NCI-H1417 treated with DMSO at 0.1 percent for 48 hours (cell line): ENCODE measurements around the gene DDX6.
"Not testable (repeated sequence)": the region's sequence is repeated elsewhere in the genome, so short reads cannot be mapped to it uniquely, and the experiment has no call there.

Experiments used
- DNase-seq: peaks from one replicate; lab custom pipeline; 2025; lab: John Stamatoyannopoulos, UW

Gene DDX6, protein sequence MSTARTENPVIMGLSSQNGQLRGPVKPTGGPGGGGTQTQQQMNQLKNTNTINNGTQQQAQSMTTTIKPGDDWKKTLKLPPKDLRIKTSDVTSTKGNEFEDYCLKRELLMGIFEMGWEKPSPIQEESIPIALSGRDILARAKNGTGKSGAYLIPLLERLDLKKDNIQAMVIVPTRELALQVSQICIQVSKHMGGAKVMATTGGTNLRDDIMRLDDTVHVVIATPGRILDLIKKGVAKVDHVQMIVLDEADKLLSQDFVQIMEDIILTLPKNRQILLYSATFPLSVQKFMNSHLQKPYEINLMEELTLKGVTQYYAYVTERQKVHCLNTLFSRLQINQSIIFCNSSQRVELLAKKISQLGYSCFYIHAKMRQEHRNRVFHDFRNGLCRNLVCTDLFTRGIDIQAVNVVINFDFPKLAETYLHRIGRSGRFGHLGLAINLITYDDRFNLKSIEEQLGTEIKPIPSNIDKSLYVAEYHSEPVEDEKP

DNA sequence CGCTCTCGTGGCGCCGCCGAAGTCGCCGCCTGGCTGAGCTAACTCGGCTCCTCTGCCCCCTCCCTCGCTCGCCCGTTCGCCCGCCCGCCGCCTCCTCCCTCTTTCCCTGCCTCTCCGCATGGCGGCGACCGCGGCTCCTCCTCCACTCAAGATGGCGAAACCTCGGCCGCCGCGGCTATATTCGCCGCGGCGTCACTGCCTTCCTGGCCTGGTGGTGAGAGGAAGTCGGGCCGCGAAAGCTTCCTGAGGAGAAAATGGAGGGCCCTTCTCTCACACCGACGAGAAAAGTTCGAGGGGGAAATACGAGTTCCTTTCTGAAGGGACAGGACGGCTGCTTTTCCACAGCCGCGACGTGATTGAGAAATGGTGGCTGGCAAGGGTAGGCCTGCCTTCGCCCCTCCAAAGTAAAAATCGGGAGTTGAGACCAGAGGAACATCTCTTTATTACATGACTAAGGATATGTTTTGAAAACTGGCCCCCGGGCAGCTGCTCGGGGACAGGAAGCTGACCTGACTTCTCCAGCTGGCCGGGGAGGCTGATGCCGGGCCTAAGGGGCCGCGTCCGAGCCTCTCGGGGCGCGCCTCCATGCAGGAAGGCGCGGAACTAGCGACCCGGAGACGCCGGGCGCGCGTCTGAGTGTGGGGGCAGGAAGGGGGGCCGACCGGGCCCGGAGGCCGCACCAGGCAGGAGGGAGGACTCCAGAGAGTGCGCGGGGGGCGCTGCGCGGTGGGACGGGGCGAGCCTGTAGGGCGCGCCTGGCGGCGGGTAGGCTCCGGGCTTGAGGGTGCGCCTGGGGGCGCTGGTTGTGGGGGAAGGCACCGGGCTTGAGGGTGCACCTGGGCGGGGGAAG is at the start of gene DDX6:
DDX6 (minus strand) TSS at position 54 of the 850 bp plus-strand sequence. CDS start 4,913 bp downstream, outside the sequence.
- DNase-seq: peak; percentile 45

GRCh38 chr11:118838905-118839553 is 48.1 kb upstream of the DDX6 start:
- DNase-seq: no peak

- no peak for DNase-seq
These were observed 46.9 kb upstream of the DDX6 start for GRCh38 chr11:118837868-118838267.

DNA sequence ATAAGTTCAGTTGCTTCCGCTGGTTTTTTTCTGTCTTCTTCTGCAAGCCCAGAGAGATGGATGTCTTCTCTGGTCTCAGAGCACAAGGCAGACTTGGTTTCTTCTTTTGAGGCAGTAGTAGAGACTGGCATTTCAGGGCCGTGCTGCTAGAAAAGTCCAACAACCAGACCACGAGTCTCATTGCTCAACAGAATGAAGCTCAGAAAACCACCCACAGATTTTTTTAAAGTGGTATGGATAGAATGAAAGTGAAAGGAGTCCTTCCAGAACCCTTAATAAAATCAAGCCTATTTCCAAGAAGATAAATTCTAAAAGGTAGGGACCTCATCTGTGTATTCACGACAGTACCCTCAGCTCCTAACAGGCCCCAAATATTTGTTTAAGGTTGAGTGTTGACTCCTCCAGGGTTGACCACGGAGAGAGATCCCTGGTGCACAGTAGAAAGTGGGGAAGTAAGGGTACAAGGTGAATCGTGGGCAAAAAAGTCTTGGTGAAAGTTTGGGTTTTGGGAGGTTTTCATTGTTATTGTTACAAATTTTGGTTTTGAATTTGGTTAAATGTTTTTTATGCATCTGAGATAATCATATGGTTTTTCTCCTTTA is 43.6 kb upstream of the DDX6 start:
- DNase-seq: no peak

DNA sequence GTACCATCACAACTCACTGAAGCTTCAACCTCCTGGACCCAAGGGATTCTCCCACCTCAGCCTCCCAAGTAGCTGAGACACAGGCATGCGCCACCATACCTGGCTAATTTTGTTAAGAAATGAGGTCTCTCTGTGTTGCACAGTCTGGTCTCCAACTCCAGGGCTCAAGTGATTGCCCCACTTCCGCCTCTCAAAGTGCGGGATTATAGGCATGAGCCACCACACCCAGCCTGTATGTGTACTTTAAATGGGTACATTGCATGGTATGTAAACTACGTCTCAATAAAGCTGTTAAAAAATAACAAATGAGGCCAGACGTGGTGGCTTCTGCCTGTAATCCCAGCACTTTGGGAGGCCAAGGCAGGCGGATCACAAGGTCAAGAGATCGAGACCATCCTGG is 36.2 kb upstream of the DDX6 start:
- DNase-seq: no peak

GRCh38 chr11:118822936-118823510 is 32.1 kb upstream of the DDX6 start:
- DNase-seq: not testable (repeated sequence)

DNA sequence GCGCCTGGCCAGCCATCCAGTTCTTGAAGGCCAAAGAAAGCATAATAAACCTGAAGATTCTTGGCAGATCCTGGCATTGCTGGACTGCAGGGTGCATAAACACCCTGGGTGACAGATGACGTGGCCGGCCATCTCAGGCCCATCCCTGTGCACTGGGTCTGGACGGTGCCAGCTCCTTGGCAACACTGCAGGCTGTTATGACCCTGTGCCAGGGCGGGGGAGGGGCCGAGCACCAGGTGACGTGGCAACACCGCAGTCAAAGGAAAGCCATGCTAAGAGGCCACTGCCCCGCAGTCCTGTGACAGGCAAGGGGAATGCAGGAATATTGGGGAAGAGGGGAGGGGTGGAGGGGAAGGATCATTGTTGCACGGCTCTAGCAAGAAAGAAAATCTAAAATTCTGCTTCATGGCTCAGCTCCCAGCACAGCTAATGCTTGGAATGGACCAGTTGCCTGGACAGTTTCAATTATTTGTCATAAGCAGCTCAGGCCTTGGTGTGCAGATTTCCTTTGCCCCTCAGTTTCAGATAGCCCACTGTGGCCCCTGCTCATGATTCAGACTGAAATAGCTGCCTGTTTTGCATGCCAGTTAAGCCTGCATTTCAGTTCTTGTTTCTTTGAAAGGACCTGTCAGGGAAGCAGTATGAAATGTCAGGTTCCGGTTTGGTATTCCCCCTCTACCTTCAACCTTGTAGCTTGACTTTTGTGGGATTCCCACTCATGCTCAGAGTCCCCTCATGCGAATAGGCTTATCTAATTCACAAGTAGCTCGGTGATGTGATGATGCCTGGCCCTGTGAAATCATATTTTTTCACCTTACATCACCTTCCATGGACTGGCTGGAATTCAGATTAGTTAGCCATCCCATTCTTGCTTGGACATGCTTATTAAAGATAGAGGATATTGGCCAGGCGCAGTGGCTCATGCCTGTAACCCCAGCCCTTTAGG is 29.7 kb upstream of the DDX6 start:
- DNase-seq: no peak

GRCh38 chr11:118820025-118820379 is 29.0 kb upstream of the DDX6 start:
- not testable (repeated sequence) for DNase-seq

DNA sequence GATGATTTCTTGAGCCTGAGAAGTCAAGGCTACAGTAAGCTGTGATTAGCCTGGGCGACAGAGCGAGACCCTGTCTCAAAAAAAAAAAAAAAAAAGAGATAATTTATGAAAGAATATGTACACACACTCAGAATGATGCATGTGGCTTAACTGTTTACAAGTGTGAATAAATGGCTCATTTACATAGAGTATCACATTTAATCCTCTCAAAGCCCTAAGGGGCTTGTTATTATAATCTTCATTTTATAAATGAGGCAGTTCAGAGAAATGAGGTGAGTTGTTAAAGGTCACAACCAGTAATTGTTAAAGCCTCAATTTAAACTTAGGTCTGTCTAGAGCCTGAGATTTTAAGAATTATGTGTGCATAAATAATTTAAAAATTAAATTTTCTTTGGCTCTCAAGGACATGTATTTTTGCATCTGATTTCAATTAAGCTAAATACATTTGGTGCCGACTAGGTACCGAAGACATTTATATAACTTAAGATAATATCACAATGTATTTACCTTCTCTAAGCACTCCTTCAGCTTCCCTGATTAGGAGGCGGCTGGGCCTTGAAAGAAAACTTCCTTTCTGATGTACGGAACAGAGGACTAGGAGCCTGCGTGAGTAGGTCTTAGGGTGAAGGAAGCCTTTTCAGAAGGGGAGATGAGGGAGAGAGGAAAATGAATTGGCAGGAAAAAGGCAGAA is 28.5 kb upstream of the DDX6 start:
- DNase-seq: no peak

DNA sequence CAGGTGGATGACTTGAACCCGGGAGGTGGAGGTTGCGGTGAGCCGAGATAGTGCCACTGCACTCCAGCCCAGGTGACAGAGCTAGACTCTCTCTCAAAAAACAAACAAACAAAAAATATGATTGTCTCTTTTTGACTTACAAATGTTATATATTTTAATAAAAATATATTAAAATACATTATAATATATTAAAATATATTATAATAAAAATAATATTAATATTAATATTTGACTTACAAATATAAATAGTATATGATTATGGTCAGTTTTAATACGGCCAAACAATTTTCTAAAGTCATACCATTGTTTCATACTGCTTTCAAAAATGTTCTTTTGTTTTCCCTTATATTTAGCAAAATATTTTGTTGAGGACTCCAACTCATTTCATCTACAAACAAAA is 27.2 kb upstream of the DDX6 start:
- no peak for DNase-seq

- DNase-seq: no peak
These were observed 22.6 kb upstream of the DDX6 start for GRCh38 chr11:118813551-118813950.

- DNase-seq: no peak
These were observed 21.5 kb upstream of the DDX6 start for GRCh38 chr11:118812485-118812884.

DNA sequence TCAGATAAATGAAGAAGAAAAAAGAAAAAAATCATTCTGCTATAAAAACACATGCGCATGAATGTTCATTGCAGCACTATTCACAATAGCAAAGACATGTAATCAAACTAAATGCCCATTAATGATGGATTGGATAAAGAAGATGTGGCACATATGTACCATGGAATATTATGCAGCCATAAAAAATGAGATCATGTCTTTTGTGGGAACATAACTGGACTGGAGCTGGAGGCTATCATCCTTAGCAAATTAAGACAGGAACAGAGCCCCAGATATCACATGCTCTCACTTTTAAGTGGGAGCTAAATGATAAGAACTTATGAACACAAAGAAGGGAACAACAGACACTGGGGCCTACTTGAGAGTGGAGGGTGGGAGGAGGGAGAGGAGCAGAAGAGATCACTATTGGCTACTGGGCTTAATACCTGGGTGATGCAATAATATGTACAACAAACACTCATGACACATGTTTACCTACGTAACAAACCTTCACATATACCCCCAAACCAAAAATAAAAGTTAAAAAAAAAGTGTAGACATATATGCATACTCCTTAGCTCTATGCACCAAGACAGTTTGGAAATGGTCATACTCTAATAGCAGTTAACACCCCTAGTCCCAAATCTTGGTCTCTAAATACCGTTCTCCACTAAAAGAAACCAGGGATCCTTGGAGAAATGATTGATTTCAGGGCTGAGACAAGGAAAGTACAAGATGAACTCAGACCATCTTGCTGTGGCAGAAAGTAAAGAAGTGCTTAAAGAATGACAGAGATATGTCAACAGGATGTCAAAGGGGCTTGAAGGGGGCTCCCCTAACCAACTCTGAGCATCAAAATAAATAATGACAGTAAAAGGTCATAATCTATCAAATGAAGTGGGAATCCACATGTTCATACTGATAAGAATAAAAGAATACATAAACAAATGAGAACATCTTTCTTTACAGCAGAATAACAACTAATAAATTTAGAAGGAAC is 17.1 kb upstream of the DDX6 start:
- no peak for DNase-seq

DNA sequence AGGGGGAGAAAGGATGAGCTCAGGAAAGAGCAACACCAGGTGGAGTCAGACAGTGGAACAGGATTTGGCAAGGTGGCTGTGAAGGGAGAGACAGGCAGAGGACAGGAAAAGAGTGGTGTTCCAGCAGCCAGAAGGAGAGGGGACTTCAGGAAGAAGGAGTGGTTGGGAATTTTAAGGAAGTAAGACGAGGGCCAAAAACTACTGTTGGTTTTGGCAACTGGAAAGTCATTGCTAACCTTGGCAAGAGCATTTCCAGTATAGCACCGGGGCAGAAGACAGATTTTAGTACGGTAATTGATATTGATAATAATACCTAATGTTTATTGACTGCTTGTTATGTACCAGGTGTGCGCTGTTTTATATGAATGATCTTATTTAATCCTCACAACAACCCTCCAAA is 15.4 kb upstream of the DDX6 start:
- DNase-seq: no peak

DNA sequence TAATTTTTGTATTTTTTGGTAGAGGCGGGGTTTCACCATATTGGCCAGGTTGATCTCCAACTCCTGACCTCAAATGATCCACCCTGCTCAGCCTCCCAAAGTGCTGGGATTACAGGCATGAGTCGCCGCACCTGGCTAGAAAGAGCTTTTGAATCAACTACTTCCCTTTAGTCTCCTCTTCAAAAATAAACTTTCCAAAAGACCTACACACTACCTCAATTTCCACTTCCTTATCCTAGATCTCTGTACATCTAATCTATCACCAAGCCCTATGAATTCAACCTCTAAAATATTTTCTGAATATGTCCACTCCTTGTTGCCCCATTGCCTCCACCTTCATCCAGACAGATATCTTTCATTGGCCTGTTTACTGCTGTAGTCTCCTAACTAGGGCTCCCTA is 13.1 kb upstream of the DDX6 start:
- DNase-seq: no peak

DNA sequence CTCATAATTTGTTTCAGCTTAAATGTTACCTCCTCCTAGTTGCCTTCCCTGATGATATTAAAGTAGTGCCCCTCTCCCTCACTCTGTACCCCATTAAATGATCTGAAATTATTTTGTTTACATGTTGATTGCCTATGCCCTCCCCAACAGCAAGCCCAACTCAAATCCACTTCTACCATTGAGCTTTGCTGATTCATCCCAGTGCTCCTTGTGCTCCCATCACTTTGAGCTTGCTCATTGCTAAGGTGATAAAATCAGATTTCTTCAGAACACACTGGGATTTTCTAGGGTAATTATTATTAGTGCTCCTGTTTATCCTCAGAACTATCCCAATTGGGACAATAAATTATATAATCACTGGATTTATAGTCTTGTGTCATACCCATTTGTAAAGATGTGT is 8.4 kb upstream of the DDX6 start:
- DNase-seq: no peak

DNA sequence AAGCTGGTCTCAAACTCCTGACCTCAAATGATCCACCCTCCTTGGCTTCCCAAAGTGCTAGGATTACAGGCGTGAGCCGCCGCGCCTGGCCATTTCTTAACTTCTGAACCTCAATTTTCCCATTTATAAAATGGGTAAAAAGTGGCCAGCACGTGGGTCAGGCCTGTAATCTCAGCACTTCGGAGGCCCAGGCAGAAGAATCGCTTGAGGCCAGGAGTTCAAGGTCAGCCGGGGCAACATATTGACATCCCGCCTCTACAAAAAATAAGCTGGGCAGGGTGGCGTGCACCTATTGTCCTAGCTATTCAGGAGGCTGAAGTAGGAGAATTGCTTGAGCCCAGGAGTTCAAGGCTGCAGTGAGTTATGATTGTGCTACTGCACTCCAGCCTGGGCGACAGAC is 6.5 kb upstream of the DDX6 start:
- no peak for DNase-seq

DNA sequence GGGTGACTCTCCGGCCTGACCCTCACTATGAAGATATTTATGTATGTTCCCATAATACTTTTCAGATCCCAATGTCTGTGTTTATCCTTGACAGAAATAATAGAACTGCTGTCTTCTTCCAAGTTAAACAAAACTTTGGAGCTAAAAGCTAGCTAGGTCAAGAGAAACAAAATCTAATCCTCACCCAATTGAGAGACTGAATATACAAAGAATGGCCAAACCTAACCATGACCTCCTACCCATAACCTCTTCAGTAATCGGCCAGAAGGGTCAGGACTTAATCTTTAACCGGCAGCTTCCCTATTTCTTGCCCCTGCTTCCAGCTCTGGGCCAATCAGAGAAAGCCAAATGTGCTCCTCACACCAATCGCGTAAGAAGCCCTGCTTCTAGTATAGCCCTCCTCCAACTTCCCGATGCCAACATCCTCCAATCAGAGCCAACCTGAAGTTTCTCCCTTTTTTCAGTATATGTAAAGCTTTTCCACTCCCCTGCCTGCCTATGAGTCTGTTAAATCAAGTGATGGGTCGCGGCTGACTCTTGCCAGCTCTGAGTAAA is 1.7 kb upstream of the DDX6 start:
- no peak for DNase-seq
